NB4 (cell line): ENCODE data around the gene PCDHB12.

Experiments used
- POLR2A ChIP-seq: IDR thresholded peaks from 2 replicates; pipeline ENCODE4 v1.6.1; 2011; ENCODE audit warnings: mild to moderate bottlenecking; ENCODE audit not compliant: insufficient read length; ENCODE audit errors: extremely low read depth
- TF ChIP-seq, protein P1 (sequence below): IDR thresholded peaks from one replicate; pipeline ENCODE4 v1.5.1; 2012; ENCODE audit warnings: low read depth, low read length
- TF ChIP-seq, protein P2 (sequence below): IDR thresholded peaks from 2 replicates; pipeline ENCODE4 v1.6.1; 2011; ENCODE audit warnings: low read depth, low read length

DNA sequence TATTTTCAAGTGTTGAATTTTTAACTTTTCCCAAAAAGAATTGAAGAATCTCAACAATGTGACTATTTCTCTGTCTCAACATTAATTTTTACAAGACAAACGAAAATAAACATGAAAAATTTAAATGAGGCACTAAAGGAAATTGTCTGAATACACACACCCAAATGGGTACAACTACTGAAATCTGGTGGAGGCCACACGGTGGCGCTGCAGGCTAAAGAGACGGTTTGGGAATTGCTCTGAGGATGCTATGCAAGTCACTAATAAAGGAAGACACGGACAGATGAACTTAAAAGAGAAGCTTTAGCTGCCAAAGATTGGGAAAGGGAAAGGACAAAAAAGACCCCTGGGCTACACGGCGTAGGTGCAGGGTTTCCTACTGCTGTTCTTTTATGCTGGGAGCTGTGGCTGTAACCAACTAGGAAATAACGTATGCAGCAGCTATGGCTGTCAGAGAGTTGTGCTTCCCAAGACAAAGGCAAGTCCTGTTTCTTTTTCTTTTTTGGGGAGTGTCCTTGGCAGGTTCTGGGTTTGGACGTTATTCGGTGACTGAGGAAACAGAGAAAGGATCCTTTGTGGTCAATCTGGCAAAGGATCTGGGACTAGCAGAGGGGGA lies 16.3 kb upstream of the PCDHB12 start, which contains the start of gene PCDHB10:
- TF ChIP-seq POLR2A, result no peak
- TF ChIP-seq, protein P1, sequence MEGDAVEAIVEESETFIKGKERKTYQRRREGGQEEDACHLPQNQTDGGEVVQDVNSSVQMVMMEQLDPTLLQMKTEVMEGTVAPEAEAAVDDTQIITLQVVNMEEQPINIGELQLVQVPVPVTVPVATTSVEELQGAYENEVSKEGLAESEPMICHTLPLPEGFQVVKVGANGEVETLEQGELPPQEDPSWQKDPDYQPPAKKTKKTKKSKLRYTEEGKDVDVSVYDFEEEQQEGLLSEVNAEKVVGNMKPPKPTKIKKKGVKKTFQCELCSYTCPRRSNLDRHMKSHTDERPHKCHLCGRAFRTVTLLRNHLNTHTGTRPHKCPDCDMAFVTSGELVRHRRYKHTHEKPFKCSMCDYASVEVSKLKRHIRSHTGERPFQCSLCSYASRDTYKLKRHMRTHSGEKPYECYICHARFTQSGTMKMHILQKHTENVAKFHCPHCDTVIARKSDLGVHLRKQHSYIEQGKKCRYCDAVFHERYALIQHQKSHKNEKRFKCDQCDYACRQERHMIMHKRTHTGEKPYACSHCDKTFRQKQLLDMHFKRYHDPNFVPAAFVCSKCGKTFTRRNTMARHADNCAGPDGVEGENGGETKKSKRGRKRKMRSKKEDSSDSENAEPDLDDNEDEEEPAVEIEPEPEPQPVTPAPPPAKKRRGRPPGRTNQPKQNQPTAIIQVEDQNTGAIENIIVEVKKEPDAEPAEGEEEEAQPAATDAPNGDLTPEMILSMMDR, result peak; percentile 78
- TF ChIP-seq, protein P2, sequence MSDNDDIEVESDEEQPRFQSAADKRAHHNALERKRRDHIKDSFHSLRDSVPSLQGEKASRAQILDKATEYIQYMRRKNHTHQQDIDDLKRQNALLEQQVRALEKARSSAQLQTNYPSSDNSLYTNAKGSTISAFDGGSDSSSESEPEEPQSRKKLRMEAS, result no peak
